NCI-H187 treated with DMSO at 0.1 percent for 48 hours (cell line): ENCODE results near the gene ELL2.
"Not testable (repeated sequence)": the region's sequence is repeated elsewhere in the genome, so short reads cannot be mapped to it uniquely, and the experiment has no call there.

ENCODE experiments used
- DNase-seq: peaks from one replicate; lab custom pipeline; 2025; lab: John Stamatoyannopoulos, UW

ELL2 gene

DNA sequence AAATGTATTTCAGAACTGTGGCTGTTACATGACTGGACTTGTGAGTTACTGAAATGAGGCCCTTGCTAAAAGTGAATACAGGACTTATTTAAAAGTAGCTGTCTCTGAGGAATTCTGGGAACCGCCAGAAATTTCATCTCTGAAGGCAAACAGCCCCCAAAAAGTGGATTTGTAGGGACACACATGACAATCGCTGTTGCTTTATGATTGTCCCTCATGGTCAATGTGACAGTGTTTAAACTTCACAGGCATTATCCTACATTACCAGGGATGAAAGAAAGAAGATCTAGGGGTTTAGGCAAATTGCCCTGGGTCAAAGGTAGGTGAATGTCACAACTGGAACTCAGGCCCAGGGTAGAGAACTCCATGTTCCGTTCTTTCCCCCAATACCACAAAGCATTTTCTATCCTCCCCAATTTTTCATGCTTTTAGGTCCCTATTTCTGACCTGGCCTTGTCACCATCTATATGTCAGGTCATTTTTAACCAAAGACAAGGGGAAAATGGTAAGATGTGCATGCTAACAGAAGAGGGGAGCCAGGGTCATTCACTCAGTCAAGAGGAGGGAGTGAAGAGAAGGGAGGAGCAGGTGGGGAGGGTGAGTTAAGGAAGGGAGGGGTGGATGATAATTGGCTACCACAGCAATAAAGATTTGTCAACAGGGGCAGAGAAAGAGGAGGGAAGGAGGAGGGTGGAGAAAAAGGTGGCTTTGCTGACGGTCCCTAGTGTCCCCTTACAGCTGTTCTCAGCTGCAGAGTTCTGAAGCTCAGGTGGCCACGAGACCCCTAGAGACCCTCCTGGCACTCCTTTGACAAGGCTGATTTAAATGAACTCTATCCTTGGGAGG lies 81.3 kb downstream of the ELL2 start:
- DNase-seq: no peak

DNA sequence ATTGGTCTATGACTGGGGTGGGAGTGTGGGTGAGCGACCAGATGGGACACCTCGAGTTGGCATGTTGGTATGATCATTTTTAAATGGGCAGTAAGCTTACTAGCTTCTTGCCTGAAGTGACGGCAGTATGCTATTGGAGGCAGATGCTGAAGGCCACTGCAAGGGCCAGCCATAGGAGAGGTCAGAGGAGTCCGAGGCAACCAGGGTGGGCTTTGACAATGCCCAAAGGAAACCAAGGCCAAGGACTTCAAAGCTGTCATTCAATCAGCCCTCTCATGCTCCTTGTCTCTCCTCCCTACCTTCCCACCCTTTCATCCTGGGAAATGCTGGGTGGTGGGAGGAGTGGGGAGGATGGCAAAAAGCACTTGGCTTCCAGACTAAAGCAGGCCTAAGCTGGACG lies 82.0 kb downstream of the ELL2 start:
- DNase-seq: no peak

DNA sequence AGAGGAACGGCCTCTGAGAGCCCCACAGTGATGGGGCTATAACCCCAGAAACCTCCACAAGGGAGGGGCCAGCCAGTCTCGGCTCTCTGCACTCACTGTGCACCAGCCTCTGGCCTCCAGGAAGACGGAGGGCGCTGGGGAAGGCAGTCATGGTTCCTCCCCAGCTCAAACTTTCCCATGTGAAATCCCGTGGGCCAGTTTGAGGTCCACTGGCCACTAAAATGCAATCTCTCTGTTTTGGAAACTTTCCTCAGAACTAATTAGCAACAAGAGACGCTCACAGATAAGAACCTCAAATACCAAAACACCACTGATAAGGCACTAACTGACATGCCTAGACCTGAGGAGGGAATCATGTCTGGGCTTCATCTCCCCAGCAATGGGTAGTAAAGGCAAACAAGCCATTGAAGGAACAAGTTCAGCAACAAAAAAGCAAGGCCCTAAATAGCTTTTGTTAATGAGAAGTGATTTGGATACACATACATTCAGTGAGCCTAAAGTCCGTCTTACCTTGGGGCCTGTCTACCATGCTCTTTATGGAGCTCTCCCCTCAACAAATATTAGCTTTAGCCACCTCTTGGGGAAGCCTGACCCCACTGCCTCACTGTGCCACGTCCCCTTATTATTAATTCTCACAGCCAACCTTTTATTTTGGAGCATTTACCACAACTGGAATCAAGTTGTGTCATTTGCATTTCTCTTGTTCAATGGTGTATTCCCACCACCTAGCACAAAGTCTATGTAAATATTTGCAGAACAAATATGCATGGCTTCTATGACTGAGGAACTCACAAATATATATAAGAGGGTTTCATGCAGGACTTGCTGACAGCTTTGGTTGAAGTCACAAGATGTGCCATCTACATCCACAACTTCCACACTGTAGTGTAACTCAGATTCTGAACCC lies 83.0 kb downstream of the ELL2 start:
- no peak for DNase-seq

DNA sequence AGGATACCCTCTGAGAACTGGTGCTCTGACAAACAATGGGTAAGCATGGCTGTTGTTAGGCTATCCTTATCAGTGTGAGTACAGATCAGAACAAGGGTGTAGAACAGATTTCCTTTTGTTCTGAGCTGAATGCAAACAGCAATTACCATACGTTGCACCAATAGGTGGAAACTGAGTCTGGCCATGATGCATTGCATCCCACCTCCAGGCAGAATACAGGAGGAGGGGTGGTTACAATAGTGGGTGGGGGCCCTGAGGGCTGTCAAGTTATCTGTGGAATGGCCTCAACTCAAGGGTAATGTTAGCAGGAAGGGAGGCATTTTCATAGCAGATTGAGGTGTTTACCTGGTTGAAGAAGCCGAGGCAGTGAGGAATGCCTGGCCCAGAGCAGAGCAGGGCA lies 84.9 kb downstream of the ELL2 start:
- DNase-seq: no peak

DNA sequence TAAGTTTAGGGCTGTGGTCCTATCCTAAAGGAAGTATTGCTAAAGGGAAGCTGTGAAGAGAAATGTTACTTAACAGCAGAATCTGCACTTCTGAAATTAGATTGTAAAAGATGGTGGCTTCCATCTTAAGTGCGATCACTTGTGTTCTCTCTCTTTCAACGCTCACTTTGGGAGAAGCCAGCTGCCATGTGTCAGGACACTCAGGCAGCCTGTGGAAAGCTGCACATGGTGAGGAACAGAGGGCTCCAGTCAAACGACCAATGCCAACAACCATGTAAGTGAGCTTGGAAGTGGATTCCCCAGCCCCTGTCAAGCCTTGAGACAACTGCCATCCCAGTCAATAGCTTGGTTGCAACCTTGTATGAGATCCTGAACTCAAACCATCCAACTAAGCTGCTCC lies 87.4 kb downstream of the ELL2 start:
- DNase-seq: no peak

DNA sequence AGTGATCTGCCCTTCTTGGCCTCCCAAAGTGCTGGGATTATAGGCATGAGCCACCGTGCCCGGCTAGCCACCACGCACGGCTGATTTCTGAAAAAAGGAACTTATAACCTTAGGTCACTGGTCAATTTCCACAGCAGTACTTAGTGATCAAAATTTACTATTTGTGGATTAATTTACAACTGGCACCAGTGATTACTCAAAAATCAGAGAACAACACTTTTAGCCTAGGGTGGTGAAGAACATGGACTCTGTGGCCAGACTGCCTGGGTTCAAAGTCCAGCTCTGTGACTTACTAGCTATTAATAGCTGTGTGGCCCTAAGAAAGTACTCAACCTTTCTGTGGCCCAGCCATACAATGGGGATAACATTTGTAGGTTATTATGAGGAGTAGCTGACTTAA lies 88.3 kb downstream of the ELL2 start:
- DNase-seq: no peak

DNA sequence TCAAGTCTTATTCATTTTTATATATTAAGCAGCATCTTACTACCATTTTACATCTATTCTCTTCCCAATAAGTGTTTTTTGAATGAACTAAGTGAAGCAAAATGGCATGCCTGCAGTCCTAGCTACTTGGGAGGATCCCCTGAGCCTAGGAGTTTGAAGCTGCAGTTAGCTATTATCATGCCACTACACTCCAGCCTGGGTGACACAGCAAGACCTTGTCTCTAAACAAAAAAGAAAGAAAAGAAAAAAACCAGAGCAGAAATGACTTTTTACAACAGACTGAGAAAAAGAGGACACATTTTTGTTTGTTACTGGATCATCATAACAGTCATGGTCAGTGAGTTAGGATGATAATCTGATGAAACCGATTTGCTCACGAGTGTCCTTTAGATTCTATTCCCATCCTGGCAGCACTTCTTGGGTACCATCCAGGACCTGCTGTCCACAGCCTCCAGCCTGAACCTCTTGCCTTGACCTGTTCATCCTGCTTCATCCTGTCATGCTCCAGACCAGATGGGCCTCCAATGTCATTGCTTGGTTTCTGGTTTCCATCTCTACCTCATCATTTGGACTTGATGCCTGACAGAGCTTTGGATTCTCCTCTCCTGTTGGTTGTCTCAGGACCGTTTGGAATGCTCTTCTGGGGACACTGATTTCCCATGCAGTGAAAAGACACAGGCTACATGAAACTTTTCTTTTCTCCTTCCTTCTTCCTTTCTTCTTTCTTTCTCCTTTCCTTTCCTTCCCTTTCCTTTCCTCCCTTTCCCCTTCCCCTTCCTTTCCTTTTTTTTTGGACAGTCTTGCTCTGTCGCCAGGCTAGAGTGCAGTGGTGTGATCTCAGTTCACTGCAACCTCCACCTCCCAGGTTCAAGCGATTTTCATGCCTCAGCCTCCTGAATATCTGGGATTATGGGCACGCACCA lies 89.0 kb downstream of the ELL2 start:
- DNase-seq: no peak

DNA sequence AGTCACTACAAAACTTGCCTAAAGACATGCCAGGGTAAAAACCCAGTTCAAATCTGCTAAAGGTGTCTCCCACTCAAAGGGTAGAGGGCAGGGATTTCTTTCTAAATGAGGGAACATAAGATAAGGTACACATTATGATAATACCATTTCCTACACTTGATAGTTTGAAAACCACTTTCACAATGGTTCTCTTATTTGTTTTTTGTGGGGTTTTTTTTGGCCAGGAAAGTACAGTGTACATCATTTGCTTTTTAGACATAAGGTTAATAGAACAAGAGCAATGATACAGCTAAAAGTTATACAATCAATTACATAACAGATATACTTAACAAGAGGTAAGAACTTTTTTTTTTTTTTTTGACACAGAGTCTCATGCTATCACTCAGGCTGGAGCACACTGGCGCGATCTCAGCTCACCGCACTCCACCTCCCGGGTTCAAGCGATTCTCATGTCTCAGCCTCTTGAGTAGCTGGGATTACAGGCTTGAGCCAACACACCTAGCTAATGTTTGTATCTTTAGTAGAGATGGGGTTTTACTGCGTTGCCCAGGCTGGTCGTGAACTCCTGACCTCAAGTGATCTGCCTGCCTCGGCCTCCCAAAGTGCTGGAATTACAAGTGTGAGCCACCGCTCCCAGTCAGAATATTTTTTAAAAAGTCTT lies 90.4 kb downstream of the ELL2 start:
- DNase-seq: no peak

DNA sequence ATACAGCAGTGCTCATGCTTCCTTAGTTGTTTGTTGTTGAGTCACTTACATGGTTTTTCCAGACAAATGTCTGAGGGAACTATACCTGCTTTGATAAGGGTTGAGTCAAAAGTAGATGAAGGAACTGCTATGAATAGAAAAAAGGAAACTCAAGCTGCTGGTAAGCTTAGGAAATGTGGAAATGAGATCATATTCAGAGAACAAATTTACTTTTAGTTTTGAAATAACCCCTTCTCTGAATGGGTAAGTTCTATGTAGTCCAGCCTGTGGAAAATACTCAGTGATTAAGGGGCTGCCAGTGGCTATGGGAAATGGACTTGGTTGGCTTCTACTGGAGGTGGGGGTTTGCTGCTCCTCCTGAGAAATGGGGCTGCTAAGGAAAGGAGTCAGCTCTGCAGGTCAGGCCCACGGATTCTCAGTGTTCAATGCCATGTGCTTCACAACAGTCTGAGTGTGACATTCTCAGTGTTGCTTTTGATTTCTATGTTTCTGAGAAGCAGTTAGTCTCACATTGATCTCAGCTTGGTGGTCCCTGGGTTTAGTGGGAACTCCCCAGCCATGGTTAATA lies 91.5 kb downstream of the ELL2 start:
- DNase-seq: no peak

DNA sequence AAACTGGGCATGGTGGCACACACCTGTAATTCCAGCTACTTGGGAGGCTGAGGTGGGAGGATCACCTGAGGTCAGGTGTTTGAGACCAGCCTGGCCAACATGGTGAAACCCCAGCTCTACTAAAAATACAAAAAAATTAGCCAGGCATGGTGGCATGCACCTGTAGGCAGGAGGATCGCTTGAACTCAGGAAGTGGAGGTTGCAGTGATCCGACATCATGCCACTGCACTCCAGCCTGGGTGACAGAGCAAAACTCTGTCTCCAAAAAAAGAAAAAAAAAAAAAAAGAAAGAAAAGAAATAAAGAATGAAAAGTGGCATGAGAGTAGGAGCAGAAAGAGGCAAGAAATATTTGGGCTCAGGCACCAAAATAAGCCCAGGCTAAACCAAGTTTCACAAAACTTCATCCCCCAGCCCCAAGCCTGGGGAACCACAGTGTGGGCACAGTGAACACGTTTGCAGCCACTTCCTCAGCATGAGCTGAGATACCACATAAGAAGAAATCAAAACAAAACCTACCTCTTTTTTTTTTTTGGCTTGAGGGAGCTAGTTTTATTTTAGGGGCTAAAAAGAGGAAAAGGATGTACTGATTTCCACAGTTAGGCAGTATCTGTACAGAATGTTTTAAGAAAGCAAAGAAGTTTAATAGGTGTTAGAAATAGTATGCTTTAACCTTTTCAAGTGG lies 92.3 kb downstream of the ELL2 start:
- not testable (repeated sequence) for DNase-seq

DNA sequence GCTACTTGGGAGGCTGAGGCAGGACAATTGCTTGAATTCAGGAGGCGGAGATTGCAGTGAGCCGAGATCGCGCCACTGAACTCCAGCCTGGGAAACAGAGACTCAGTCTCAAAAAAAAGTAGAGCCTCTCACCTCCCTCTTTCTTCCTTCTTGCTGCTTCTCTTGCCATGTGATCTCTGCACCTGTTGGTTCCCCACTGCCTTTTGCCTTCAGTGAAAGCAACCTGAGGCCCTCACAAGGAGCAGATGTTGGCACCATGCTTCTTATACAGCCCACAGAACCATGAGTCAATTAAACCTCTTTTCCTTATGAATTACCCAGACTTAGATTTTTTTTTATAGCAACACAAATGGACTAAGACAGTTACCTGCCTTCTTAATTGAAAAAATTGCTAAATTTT lies 93.5 kb downstream of the ELL2 start:
- no peak for DNase-seq

DNA sequence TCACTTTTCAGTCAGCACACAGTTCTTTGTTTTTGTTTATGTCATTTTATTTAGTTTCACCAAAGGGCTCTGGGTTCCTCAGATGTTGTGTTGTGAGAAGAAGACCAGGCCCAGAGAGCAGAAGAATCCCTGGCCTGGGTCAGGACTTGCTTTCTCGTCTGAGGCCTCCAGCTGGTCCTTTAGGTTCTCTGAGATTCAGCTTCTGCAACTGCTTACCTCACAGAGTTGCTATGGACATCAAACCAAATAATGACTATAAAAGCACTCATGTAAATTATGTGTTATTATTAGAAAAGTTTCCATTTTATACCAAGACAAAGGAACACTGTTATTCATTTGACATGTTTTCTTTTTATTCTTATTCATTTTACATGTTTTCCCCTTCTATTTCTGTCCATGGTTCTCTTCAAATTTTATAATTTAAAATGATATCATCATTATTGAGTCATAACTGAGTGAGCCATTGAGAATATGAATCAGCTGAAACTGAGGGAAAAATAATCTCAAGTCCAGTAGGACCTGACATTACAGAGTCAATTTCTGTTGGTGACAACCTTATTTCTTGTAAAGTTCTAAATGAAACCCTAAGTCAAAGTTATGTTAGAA lies 95.1 kb downstream of the ELL2 start:
- DNase-seq: no peak

DNA sequence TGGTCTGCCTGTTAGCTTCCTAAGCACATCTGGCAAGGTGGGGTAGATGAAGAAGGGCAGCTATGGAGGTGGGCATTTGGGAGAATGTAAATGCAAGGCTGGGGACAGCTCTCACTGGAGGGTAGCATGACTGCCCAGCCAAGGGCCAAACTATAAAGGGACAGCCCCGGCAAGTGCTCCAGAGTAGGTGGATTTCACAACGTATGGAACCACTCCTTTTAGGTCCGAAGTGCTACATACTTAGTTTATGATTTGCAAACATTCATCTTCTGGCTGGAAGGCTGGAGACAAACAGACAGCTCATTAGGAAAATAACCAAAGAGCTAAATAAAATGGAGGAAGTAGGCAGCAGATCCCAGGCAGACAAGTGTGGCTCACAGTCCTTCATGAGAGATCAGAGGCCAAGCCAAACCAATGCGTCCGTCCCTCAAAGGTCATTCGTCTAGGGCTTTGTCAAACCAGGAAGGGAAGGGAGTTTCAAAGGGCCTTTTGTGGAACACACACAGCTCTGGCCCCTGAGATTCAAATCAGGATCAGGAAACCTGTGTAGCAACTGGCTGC lies 96.6 kb downstream of the ELL2 start:
- no peak for DNase-seq

DNA sequence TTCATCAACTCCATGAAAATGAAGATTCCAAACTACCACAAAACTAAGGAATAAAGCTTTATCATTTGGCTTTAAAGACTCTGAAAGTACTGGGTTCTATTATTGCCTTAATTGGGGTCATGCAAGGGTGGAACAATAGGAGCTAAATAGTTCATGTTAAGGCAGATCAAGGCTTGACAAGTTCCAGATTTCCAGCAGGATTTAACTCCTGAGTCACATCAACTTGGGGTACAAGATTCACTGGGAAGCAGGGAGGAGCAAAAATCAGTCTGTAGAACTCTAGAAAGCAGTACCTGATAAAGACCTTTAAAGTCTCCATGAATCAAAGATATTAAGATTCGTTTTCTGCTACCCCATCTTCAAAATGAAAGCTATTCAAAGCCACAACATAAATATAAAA lies 97.2 kb downstream of the ELL2 start:
- DNase-seq: no peak

DNA sequence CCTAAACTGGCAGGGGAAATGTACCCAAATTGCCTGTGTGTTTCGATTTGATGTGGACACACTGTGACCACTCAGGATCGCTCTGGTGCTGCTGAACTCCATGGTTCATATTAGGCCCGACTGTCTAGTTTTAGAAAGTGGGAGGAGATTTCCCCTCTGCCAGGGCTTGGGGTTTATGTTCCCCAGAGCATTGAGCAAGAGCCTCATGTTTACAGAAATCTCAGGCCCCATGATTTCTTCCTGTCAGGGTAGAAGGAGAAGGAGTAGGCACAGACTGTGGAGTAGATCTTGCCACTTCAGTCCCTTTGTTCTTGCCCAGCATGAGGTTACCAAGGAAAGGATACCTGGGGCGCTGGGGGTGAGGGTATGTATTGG lies 98.3 kb downstream of the ELL2 start:
- DNase-seq: no peak

DNA sequence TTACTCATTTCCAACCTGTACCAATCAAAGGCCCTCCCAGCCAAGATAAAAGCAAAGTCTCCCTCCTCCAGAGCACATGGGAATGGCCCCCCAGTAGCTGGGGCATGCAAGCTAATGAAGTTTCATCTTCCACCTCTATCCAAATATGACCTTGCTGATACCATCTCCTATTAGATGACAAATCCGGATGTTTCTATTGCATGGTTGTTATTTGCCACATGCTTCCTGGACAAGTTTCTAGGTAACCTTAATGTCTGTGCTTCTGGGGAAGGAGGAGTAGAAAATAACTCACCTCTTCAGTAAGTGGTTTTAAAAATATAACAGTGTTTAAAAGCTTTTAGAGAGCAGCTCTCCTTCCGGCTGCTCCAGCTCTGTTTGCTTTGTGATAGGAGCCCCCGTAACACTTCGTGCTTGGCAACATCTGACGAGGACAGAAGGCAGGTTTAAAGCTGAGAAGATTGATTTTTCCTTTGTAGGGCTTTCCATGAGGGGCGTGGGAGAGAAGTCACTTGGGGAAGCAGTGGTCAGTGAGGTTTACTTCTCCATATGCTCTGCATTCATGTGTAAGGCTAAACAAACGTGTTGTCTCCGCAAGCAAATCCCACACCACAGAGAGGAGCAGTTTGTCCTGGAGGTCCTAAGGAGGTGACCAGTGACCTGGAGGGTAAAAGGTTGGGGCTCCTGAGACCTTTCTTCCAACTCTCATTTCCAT lies 98.8 kb downstream of the ELL2 start:
- no peak for DNase-seq

DNA sequence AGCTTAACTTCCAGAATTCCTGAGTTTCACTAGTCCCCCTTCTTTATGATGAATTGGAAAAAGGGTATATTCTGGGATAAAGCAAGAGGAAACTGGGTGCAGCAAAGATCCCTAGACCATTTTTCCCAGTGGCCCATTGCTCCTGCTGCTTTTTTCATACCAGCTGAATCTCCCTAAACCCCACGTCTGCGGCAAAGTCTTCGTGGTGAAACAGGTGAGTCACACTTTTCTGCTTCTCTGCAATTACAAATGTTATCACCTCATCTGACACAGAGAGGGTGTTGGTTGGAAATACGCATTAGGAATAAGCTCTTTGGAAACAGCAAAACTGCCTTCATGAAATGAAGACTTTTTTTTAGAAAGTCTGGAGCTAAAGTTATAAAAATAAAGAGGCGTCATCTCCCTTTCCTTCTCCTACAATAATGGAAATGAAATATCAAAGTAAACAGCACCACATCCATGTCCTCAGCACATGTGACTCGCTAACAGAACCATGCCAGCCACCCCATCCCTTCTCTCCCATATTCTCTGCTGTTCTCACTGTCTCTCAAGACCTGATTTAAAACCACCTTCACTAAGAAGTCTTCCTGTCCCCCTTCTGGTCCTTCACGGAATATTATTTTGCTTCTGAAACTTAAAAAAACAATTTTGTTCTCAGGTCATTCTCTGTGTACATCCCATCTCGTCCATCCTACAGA lies 99.6 kb downstream of the ELL2 start:
- DNase-seq: no peak

DNA sequence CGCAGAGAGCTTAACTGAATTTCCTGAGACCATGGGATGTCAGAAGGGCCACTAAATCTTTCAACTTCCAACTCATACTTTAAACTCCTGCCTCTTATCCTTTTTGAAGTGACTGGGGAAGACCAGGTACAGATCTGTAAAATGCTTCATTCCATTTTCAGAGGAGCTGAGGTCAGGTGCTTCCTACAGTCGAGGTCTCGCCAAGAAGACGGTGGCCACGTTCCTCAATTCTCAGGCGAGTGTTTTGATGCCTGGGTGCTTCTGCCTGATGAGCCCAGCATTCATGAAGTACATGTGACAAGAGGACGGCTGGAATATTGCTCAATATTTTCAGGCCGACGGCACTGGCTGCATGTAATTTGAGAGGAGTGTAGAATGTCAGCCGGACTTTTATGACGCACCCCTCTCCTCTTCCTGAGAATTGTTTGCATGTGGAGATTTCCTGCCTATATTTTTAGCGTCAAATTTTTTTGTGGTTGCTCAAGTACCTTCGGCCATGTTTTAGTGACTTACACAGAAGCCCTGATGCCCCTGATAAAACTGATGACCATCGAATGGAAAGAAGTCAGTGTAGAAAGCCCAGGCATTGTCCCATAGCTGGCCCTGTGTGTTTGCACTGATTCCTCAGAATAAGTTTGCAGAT lies 100.3 kb downstream of the ELL2 start:
- no peak for DNase-seq
